Mesenchymal stem cell (in vitro differentiated cells and primary cell): Measurements from ENCODE around the gene PRR12.

Experiments used
- DNase-seq: peaks from one replicate; pipeline ENCODE4 v3.0.0-alpha.2; 2013
- H2AFZ ChIP-seq: one replicate; pipeline ENCODE4 v1.6.1; 2013; ENCODE audit warnings: low read depth, mild to moderate bottlenecking, control low read depth, inconsistent platforms, low read length, moderate library complexity
- H2AK5ac ChIP-seq: 2 replicates; pipeline ENCODE4 v1.6.1; 2013; ENCODE audit warnings: low read length, moderate library complexity, mild to moderate bottlenecking, inconsistent platforms; ENCODE audit not compliant: severe bottlenecking
- H2BK120ac ChIP-seq: one replicate; pipeline ENCODE4 v1.6.1; 2013; ENCODE audit warnings: low read depth, mild to moderate bottlenecking, inconsistent platforms, low read length, moderate library complexity
- H2BK12ac ChIP-seq, 2 experiments: one replicate each; pipeline ENCODE4 v1.6.1; 2013; ENCODE audit warnings: inconsistent platforms in 2 of 2, low read length in 2 of 2, mild to moderate bottlenecking in 2 of 2, moderate library complexity in 2 of 2, control low read depth in 1 of 2
- H2BK15ac ChIP-seq: one replicate; pipeline ENCODE4 v1.6.1; 2013; ENCODE audit warnings: mild to moderate bottlenecking, low read depth, inconsistent platforms; ENCODE audit not compliant: poor library complexity, severe bottlenecking
- H2BK5ac ChIP-seq: 2 replicates; pipeline ENCODE4 v1.6.1; 2013; ENCODE audit warnings: low read depth, mild to moderate bottlenecking, low read length, control low read depth, inconsistent platforms; ENCODE audit not compliant: poor library complexity, severe bottlenecking
- H3K14ac ChIP-seq, 2 experiments: one replicate each; pipeline ENCODE4 v1.6.1; 2013; ENCODE audit warnings: inconsistent platforms in 2 of 2, low read length in 2 of 2, control low read depth in 1 of 2, mild to moderate bottlenecking in 1 of 2, moderate library complexity in 1 of 2
- H3K18ac ChIP-seq, 2 experiments: one replicate each; pipeline ENCODE4 v1.6.1; 2013; ENCODE audit warnings: inconsistent platforms in 2 of 2, low read length in 2 of 2, control low read depth in 1 of 2, low read depth in 1 of 2, mild to moderate bottlenecking in 1 of 2
- H3K23ac ChIP-seq, 2 experiments: one replicate each; pipeline ENCODE4 v1.6.1; 2013; ENCODE audit warnings: inconsistent platforms in 2 of 2, low read length in 2 of 2, mild to moderate bottlenecking in 2 of 2, moderate library complexity in 2 of 2, control low read depth in 1 of 2
- H3K27ac ChIP-seq: 2 replicates; pipeline ENCODE4 v1.5.1; 2013; ENCODE audit warnings: mild to moderate bottlenecking, moderate library complexity, low read length, control low read depth, inconsistent platforms; ENCODE audit not compliant: poor library complexity, severe bottlenecking
- H3K27me3 ChIP-seq, 2 experiments: 2 replicates each; pipeline versions ENCODE4 v1.6.1 to v1.7.0; 2013; ENCODE audit warnings: low read length in 2 of 2, mild to moderate bottlenecking in 2 of 2, moderate library complexity in 2 of 2, control low read depth in 1 of 2, inconsistent platforms in 1 of 2; ENCODE audit not compliant: control insufficient read depth in 1 of 2, insufficient read depth in 1 of 2
- H3K36me3 ChIP-seq, 2 experiments: 2 replicates each; pipeline versions ENCODE4 v1.6.1 to v1.7.0; 2013; ENCODE audit warnings: low read length in 2 of 2, control low read depth in 1 of 2, inconsistent platforms in 1 of 2, low read depth in 1 of 2, mild to moderate bottlenecking in 1 of 2; ENCODE audit not compliant: insufficient read depth in 2 of 2, control insufficient read depth in 1 of 2
- H3K4ac ChIP-seq, 2 experiments: one replicate each; pipeline ENCODE4 v1.6.1; 2013; ENCODE audit warnings: inconsistent platforms in 2 of 2, low read length in 2 of 2, mild to moderate bottlenecking in 2 of 2, moderate library complexity in 2 of 2, control low read depth in 1 of 2, low read depth in 1 of 2
- H3K4me1 ChIP-seq: 2 replicates; pipeline ENCODE4 v1.6.1; 2013; ENCODE audit warnings: low read depth, low read length, control low read depth; ENCODE audit not compliant: control insufficient read depth, insufficient read depth
- H3K4me2 ChIP-seq: 2 replicates; pipeline ENCODE4 v1.6.1; 2013; ENCODE audit warnings: low read length, mild to moderate bottlenecking, inconsistent platforms; ENCODE audit not compliant: poor library complexity, severe bottlenecking
- H3K4me3 ChIP-seq, 2 experiments: 2 replicates each; pipeline versions ENCODE4 v1.5.1 to v1.7.0; 2013; ENCODE audit warnings: low read length in 2 of 2, mild to moderate bottlenecking in 2 of 2, control low read depth in 1 of 2, low read depth in 1 of 2; ENCODE audit not compliant: insufficient read depth in 1 of 2
- H3K79me1 ChIP-seq: replicated peaks from 2 replicates; pipeline ENCODE4 v1.6.1; 2013; ENCODE audit warnings: mild to moderate bottlenecking, control low read depth, low read length, inconsistent platforms; ENCODE audit not compliant: poor library complexity, severe bottlenecking
- H3K9ac ChIP-seq: 2 replicates; pipeline ENCODE4 v1.7.0; 2013; ENCODE audit warnings: mild to moderate bottlenecking, low read length, moderate library complexity
- H3K9me3 ChIP-seq: 2 replicates; pipeline ENCODE4 v1.7.0; 2013; ENCODE audit warnings: mild to moderate bottlenecking, low read length; ENCODE audit not compliant: control insufficient read depth
- H4K8ac ChIP-seq: one replicate; pipeline ENCODE4 v1.6.1; 2013; ENCODE audit warnings: inconsistent platforms, mild to moderate bottlenecking, low read length, moderate library complexity
- H4K91ac ChIP-seq: one replicate; pipeline ENCODE4 v1.6.1; 2013; ENCODE audit warnings: mild to moderate bottlenecking, low read length, inconsistent platforms
- WGBS: methylation state at CpG from one replicate; pipeline ENCODE4 v1.1.7; 2013; ENCODE audit warnings: mixed read lengths; 5-methylcytosine and 5-hydroxymethylcytosine counted together

The PRR12 gene

GRCh38 chr19:49614096-49614833, 23.3 kb downstream of the PRR12 start:
- Histone ChIP-seq H4K8ac (no peak overlapping the region), H3K9me3 (no peaks in the 10 kb centered on the region), H2BK12ac (peak overlapping the region; percentile 63 to 75), H3K4me1 (peaks cover 20% of the 10 kb centered on the region), H3K79me1 (peaks cover 35% of the 10 kb centered on the region), H3K4ac (peak overlapping the region in 1 of 2 experiments; percentile 73), H3K4me3 (peak overlapping the region in 1 of 2 experiments; percentile 50), H2BK15ac (no peak overlapping the region), H3K14ac (no peak overlapping the region), H3K23ac (no peak overlapping the region), H3K4me2 (no peak overlapping the region), H2AFZ (no peak overlapping the region), H3K27me3 (no peaks in the 10 kb centered on the region), H3K9ac (peak overlapping the region; percentile 66), H3K27ac (peak overlapping the region; percentile 42), H3K18ac (peak overlapping the region; percentile 60 to 90), H3K36me3 (peaks cover 45 to 67% of the 10 kb centered on the region in 2 experiments), H2BK120ac (no peak overlapping the region), H2BK5ac (no peak overlapping the region), H2AK5ac (no peak overlapping the region), H4K91ac (peak overlapping the region; percentile 80)
- WGBS = 29% methylated on average over 18 of the region's 19 CpGs
- peak; percentile 96 for DNase-seq

GRCh38 chr19:49615861-49616260, 24.9 kb downstream of the PRR12 start:
- Histone ChIP-seq H3K36me3 (peaks cover 44 to 69% of the 10 kb centered on the region in 2 experiments), H4K91ac (no peak overlapping the region), H3K4me1 (peaks cover 20% of the 10 kb centered on the region), H3K27ac (no peak overlapping the region), H3K18ac (no peak overlapping the region), H2BK15ac (no peak overlapping the region), H3K79me1 (peaks cover 40% of the 10 kb centered on the region), H3K23ac (no peak overlapping the region), H3K9me3 (no peaks in the 10 kb centered on the region), H3K4ac (no peak overlapping the region), H3K9ac (no peak overlapping the region), H2BK120ac (no peak overlapping the region), H2BK5ac (no peak overlapping the region), H2BK12ac (no peak overlapping the region), H3K4me2 (no peak overlapping the region), H2AFZ (no peak overlapping the region), H4K8ac (no peak overlapping the region), H3K4me3 (no peak overlapping the region), H3K27me3 (no peaks in the 10 kb centered on the region), H2AK5ac (no peak overlapping the region), H3K14ac (no peak overlapping the region)
- no peak for DNase-seq
- 97% methylated on average over 23 of the region's 23 CpGs for WGBS

DNA sequence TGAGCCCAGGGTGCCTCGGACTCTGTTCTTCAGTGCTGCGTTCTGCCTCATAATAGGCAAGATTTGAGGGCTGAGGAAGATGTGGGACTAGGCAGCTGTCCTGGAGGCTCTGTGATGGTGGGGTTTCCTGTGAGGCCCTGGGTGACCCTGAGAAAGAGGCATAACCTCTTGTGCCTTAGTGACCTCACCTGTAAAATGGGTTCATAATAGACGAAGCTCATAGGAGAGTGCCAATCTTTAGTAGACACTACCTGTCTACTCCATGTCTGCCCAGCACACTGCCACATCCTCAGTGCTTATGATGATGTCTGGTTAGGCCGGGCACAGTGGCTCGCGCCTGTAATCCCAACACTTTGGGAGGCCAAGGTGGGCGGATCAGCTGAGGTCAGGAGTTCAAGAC, 25.6 kb downstream of the PRR12 start:
- Histone ChIP-seq H3K18ac (no peak overlapping the region), H2BK5ac (no peak overlapping the region), H3K27me3 (no peaks in the 10 kb centered on the region), H3K9me3 (no peaks in the 10 kb centered on the region), H3K4me1 (peaks cover 20% of the 10 kb centered on the region), H4K8ac (no peak overlapping the region), H3K27ac (no peak overlapping the region), H3K4me3 (no peak overlapping the region), H2BK15ac (no peak overlapping the region), H2BK12ac (no peak overlapping the region), H3K14ac (no peak overlapping the region), H3K36me3 (peaks cover 46 to 70% of the 10 kb centered on the region in 2 experiments), H3K23ac (no peak overlapping the region), H3K4me2 (no peak overlapping the region), H2BK120ac (no peak overlapping the region), H3K9ac (no peak overlapping the region), H4K91ac (no peak overlapping the region), H3K4ac (no peak overlapping the region), H2AK5ac (no peak overlapping the region), H3K79me1 (peaks cover 43% of the 10 kb centered on the region), H2AFZ (no peak overlapping the region)
- DNase-seq = no peak
- 97% methylated on average over 7 of the region's 7 CpGs for WGBS

- Histone ChIP-seq H3K36me3 (peaks cover 51 to 73% of the 10 kb centered on the region in 2 experiments), H2AFZ (no peak overlapping the region), H3K9me3 (no peaks in the 10 kb centered on the region), H3K23ac (no peak overlapping the region), H2BK15ac (no peak overlapping the region), H2BK5ac (no peak overlapping the region), H3K79me1 (peaks cover 47% of the 10 kb centered on the region), H3K4me1 (peaks cover 20% of the 10 kb centered on the region), H3K14ac (no peak overlapping the region), H4K8ac (no peak overlapping the region), H2BK12ac (no peak overlapping the region), H3K27ac (no peak overlapping the region), H3K18ac (no peak overlapping the region), H3K4me3 (no peak overlapping the region), H4K91ac (no peak overlapping the region), H3K27me3 (no peaks in the 10 kb centered on the region), H3K4me2 (no peak overlapping the region), H2AK5ac (no peak overlapping the region), H2BK120ac (no peak overlapping the region), H3K9ac (no peak overlapping the region), H3K4ac (no peak overlapping the region)
- no peak for DNase-seq
- WGBS = 100% methylated on average over 5 of the region's 7 CpGs
Measured at GRCh38 chr19:49616945-49617344, 26.0 kb downstream of the PRR12 start.
